ENCODE results near the gene HSBP1L1. TPM values are rescaled to one million over a fixed set of nuclear protein-coding genes. Genes with fewer than 3 reads are reported as not detected.

The HSBP1L1 gene
- total RNA-seq, 1 experiment from 2014 or later, result not detected

DNA sequence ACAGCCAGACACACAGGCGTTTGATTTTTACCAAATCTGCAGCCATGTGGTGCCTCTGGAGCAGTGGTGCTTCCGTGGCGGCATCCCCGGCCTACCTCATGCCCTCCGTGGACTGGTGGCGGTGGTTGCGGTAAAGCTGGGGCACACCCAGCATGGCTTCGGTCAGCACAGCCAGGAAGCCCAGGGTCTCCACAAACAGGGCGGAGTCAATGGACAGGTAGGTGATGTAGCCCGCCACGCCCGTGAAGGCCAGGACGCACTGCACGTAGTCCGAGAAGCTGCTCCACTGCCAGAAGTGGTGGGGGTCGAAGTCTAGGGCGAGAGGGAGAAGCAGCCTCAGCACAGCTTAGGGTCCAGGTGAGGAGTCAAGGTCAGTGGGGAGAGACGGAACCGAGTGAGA, 45.4 kb upstream of the HSBP1L1 start:
- peaks cover 7 to 10% of the 10 kb centered on the region in 2 experiments; a peak in 3 of 5 replicates for H3K9me3 Mint-ChIP-seq
- H3K79me2 ChIP-seq (ENCODE audit: insufficient read depth, low read length), result no peaks in the 10 kb centered on the region

More for the DNA sequence above, 45.4 kb upstream of the HSBP1L1 start:
- no peak overlapping the region for H3K4ac ChIP-seq (ENCODE audit: low read depth, low read length)
- Mint-ChIP-seq H3K4me3 (no peak overlapping the region; a peak in 1 of 5 replicates), H3K4me1 (peaks cover 0 to 4% of the 10 kb centered on the region in 2 experiments; a peak in 2 of 4 replicates), H3K36me3 (ENCODE audit: insufficient read depth in 1 of 3, low read depth in 3 of 3) (peaks cover 2 to 19% (median 10%) of the 10 kb centered on the region in 3 experiments; a peak in 5 of 7 replicates), H3K27me3 (ENCODE audit: low read depth) (peaks cover under 1% of the 10 kb centered on the region; the same call in 1 of the 2 replicates), H3K27ac (no peak overlapping the region)
- H2BK15ac ChIP-seq (ENCODE audit: low read depth, low read length), result no peak overlapping the region
- no peak overlapping the region for H2BK120ac ChIP-seq (ENCODE audit: low read depth, low read length, poor library complexity, severe bottlenecking)
- no peaks in the 10 kb centered on the region for H3K23me2 ChIP-seq (ENCODE audit: insufficient read length, low read depth, low read length, poor library complexity, severe bottlenecking)
- H4K20me1 ChIP-seq (ENCODE audit: control insufficient read depth, insufficient read depth, insufficient read length), result no peaks in the 10 kb centered on the region
- no peak overlapping the region for H4K5ac ChIP-seq (ENCODE audit: insufficient read length, low read depth, low read length)
- no peak overlapping the region for H2BK20ac ChIP-seq (ENCODE audit: low read depth, low read length, poor library complexity, severe bottlenecking)
- no peaks in the 10 kb centered on the region for H3K9me3 ChIP-seq (ENCODE audit: control insufficient read depth, low read depth, low read length)
- H3K4me1 ChIP-seq (ENCODE audit: insufficient read depth, low read length), result no peaks in the 10 kb centered on the region
- H3K56ac ChIP-seq (ENCODE audit: insufficient read length, low read depth, low read length), result no peak overlapping the region
- no peaks in the 10 kb centered on the region for H3K79me1 ChIP-seq (ENCODE audit: insufficient read depth, low read depth, low read length, poor library complexity, severe bottlenecking)
- H3K23ac ChIP-seq (ENCODE audit: insufficient read length, low read depth, low read length), result no peak overlapping the region
- H3K14ac ChIP-seq (ENCODE audit: insufficient read depth, low read length), result no peak overlapping the region; the same call in 1 of the 2 replicates
- H3K18ac ChIP-seq (ENCODE audit: insufficient read length, low read depth, low read length), result no peak overlapping the region
- TF ChIP-seq, protein P1, sequence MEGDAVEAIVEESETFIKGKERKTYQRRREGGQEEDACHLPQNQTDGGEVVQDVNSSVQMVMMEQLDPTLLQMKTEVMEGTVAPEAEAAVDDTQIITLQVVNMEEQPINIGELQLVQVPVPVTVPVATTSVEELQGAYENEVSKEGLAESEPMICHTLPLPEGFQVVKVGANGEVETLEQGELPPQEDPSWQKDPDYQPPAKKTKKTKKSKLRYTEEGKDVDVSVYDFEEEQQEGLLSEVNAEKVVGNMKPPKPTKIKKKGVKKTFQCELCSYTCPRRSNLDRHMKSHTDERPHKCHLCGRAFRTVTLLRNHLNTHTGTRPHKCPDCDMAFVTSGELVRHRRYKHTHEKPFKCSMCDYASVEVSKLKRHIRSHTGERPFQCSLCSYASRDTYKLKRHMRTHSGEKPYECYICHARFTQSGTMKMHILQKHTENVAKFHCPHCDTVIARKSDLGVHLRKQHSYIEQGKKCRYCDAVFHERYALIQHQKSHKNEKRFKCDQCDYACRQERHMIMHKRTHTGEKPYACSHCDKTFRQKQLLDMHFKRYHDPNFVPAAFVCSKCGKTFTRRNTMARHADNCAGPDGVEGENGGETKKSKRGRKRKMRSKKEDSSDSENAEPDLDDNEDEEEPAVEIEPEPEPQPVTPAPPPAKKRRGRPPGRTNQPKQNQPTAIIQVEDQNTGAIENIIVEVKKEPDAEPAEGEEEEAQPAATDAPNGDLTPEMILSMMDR (conservative IDR thresholded peaks at IDR 0.05), result no peak
- no peak overlapping the region for H4K8ac ChIP-seq (replicated peaks; ENCODE audit: insufficient read length, low read depth, low read length)
- no peak overlapping the region for H2AK5ac ChIP-seq (ENCODE audit: insufficient read length, low read length)
- WGBS (ENCODE audit: extremely low coverage, insufficient read length, low lambda C conversion rate), result no CpG with 5 or more reads among the region's 19 CpGs
- no peak overlapping the region for H3K4me2 ChIP-seq (ENCODE audit: insufficient read depth, insufficient read length, low read length)
- H4K91ac ChIP-seq (ENCODE audit: insufficient read length, low read depth, low read length), result no peak overlapping the region
- H3K27me3 ChIP-seq (ENCODE audit: insufficient read depth, low read length), result no peaks in the 10 kb centered on the region
- H2BK12ac ChIP-seq (ENCODE audit: insufficient read length, low read depth, low read length), result peak overlapping the region; percentile 86
- no peak overlapping the region for H3K27ac ChIP-seq (ENCODE audit: insufficient read length, low read depth, low read length)
- no peak overlapping the region for H3K9ac ChIP-seq (ENCODE audit: extremely low read depth, insufficient read length, low read length)
- H2BK5ac ChIP-seq (ENCODE audit: insufficient read length, low read length), result peak overlapping the region; percentile 80
- H2AFZ ChIP-seq (ENCODE audit: low read length), result no peak overlapping the region
- DNase-seq, result peak; percentile 15
- H3T11ph ChIP-seq (ENCODE audit: low read length), result no peak overlapping the region
